Measurements from ENCODE around the gene SETBP1.
"Not testable (repeated sequence)": the region's sequence is repeated elsewhere in the genome, so short reads cannot be mapped to it uniquely, and the experiment has no call there.

SETBP1 gene

GRCh38 chr18:44795241-44795640, 114.6 kb downstream of the SETBP1 start:
- no peak for DNase-seq

DNA sequence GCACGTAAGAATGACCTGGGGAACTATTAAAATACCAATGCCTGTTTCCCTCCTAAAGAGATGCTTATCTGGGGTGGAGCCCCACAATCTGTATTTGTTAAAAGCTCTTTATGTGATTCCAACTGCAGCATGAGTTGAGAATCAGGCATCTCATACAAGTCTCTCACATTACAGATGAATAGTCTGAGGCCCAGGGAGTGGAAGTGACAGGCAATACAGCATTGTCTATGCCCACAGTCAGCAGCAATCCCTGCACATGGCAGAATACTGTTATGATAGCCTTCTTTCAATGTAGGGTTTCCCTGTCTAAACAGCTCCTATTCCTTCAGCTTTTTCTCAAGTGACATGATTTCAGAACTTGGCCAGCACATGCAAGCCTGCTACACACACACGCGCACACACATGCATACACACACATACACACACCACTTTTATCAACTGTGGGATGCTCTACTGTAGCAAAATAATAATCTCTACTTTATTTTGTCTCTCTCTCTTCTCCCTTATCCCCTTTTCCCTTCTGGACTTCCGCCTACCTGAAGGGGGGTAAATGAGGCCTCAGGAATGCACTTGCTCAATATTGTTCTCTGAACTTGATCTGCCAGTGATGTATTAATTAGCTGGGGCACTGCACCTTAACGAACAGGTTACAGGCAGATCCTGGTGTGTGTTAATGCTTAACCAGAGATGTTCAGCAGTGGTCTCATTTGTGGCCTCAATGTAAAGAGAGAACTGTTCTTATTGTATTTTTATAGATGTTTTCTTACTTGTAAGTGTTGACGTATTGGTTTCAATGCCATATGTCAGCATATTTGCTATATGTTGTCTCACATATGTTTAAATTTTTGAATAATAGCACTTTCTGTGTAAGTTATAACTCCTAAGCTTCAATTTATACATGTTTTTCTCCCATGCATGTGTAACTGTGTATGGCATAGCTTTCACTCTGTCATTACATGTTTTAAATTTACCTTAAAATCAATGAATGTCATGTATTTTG, 116.0 kb downstream of the SETBP1 start:
- DNase-seq = no peak

DNA sequence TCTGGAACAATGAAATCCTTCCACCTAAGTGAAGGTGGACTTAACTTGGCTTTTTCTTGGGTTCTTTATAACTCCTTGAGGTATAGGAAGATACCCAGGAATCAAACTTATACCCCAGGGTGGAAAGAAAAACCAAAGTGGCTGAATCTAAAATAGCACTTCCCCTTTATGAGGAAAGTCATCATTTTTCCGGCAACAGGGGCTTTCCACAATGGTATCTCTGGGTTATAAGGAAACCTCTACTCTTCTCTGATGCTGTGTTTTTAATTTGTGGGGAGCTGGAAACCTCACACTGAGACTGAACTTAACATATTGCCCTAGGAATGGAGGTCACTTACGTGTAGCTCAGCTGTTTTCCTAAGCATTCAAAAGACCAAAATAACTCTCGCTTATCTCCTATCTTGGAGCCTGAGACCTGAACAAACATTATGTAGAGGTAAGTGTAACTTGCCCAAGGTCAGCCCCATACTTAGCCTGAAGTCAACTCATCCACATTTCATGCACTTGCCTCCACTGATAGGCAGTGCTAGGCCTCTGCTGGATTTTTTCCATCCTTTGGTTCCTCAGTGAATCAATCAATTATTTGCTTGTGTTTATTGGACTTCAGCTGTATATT, 117.9 kb downstream of the SETBP1 start:
- DNase-seq = no peak

GRCh38 chr18:44799382-44799906, 118.8 kb downstream of the SETBP1 start:
- DNase-seq = no peak

- no peak for DNase-seq
These were observed 119.3 kb downstream of the SETBP1 start for GRCh38 chr18:44799907-44800421.

DNA sequence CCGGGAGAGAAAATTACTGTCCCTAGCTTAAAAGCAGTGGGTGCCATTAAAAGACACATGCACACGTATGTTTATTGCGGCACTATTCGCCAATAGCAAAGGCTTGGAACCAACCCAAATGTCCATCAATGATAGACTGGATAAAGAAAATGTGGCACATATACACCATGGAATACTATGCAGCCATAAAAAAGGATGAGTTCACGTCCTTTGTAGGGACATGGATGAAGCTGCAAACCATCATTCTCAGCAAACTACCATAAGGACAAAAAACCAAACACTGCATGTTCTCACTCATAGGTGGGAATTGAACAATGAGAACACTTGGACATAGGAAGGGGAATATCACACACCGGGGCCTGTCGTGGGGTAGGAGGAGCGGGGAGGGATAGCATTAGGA, 120.1 kb downstream of the SETBP1 start:
- DNase-seq = not testable (repeated sequence)

DNA sequence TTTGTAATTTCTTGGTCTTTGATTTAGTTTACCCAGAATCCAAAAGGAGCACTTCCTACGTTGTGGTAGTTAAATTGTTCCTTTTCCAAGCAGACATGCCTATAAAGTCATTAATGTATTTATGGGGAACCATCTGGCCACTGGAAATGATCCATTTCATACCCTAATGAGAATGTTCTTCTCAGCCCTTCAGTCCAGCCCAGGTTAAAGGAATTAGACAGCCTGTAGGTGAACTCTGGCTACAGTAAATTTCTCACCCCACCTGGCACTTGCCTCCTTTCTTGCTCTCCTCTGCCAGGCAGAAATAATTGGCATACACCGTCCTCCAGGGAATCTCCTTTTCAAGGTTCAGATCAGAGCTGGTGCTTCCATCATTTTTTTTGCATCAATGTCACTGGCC, 121.1 kb downstream of the SETBP1 start:
- no peak for DNase-seq

DNA sequence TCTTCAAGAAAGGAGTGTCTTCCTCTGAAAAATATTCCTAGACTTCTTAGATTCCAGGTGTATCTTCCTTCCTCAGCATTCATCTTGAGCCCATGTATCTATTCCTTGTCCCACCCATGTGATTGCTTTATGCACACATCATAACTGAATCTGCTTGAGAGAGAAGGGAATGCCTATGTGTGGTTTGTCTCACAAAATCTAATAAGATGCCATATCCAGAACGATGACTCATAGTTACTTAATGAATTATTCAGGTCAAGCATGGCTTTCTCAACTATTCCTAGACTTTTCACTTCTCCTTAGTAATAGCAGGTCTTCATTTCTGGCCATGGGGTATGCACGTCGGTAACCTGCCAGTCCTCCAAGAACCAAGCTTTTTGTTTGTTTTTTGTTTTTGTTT, 121.8 kb downstream of the SETBP1 start:
- DNase-seq = no peak

DNA sequence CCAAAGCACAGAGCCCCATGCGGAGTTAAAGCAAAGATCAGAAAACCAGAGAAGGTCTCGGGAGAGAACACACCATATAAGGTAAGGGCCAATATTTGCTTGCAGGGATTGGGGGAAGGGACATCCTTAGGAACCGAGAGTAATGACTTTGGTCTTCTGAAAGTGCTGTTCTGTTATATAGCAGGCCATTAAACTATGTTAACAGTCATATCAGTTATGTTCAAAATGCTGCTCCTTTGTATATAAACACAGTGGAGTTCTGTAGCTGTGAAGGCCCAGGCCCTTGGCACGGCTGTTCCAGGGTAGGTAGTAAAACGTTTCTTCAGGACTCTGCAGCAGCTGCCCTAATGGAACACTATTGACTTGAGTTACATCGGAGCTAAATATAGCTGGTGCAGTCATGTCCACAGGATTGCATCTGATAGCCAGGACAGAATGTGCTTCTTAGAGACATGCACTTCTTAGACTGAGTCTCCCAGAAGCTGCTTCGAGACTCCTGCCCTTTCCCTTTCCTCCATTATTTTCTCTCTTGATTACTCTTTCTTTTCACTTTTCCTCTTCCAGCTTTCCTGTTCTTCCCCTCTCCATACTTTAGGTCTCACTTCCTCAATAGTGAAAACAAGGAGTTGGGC, 122.4 kb downstream of the SETBP1 start:
- DNase-seq = no peak

- no peak for DNase-seq
These were observed 123.3 kb downstream of the SETBP1 start for GRCh38 chr18:44804033-44804432.

- DNase-seq = no peak
These were observed 124.5 kb downstream of the SETBP1 start for GRCh38 chr18:44805176-44805575.

DNA sequence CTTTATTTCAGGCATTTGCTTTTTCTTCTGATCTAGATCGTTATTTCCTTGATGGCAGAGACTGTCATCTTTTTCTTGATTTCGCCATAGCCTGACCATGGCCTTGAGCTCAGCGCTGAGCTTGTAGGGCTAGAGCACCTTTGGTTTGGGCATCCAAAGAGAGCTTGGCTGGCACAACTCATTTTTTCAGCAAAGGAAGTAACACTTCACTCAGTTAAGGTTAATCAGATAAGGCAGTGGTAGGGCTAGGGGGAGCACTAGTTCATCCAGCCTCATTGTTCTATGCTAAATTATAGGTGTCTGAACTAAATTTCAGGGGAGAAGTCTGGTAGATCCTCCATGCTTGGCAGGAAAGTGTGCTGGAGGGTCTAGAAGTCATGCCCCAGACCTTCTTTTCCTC, 125.0 kb downstream of the SETBP1 start:
- DNase-seq = no peak

- no peak for DNase-seq
These were observed 127.1 kb downstream of the SETBP1 start for GRCh38 chr18:44807766-44808165.

DNA sequence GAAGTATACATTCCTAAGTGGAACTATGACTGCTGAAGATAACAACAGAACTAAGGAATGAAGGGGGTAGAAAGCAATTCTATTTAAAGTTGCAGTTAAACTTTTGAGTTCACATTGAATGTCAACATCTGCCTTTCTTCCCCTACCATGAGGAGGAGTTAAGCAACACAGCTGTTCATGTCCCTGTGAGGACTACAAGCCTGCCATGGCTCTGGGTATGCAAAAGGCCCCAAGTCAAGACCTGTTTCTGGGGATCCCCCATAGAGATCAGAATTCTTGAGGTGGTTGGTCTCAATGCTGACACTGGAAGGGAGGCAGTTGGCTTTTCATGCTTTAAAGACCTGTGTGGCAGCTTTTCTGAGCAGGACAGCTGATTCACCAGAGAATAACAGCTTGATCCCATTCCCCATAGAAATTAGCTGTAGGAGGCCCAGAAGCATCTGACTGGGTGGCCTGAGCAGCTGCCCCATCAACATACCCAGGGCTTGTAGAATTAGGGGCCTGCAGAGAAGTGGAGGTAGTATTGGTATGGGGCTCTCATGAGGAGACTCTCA, 131.0 kb downstream of the SETBP1 start:
- DNase-seq = no peak

DNA sequence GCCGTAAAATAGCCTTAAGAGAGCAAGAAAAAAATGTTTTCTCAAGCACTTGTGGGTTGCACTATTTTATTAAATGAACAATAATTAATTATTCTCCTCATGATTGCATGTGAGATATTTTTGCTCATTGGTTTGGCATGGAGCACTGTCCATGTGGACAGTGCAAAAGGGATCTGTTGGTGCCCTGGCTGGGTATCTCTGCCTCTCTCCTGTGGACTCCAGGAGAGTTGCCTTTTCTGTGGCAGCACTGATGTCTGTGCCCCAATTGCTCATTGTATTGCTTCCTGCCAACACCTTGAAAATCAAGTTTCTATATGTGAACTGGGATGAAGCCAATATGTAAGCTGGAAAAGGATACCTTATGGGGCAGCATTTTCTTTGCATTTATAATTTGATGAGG, 131.7 kb downstream of the SETBP1 start:
- DNase-seq = no peak

- DNase-seq = no peak
These were observed 132.9 kb downstream of the SETBP1 start for GRCh38 chr18:44813586-44813985.

- no peak for DNase-seq
These were observed 134.4 kb downstream of the SETBP1 start for GRCh38 chr18:44815108-44815507.

DNA sequence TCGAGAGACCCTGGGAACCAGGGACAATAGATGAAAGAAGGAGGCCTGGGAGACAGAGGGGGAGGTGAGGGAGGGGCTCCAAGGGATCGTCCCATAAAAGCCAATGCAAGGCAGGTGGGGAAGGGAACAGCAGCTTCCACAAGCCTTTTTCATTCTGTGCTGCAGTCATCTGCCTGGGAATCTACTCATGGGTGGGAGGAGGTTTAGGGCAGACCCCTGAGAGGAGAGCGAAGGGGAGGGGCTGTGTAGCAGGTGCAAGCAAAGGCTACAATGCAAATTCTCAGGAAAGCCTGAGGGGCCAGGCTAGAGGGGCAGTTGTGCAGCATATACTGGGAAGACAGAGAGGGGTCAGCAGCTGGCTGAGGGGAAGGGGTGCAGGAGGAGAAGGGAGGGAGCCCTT, 135.4 kb downstream of the SETBP1 start:
- DNase-seq = no peak

GRCh38 chr18:44816477-44816876, 135.8 kb downstream of the SETBP1 start:
- no peak for DNase-seq

DNA sequence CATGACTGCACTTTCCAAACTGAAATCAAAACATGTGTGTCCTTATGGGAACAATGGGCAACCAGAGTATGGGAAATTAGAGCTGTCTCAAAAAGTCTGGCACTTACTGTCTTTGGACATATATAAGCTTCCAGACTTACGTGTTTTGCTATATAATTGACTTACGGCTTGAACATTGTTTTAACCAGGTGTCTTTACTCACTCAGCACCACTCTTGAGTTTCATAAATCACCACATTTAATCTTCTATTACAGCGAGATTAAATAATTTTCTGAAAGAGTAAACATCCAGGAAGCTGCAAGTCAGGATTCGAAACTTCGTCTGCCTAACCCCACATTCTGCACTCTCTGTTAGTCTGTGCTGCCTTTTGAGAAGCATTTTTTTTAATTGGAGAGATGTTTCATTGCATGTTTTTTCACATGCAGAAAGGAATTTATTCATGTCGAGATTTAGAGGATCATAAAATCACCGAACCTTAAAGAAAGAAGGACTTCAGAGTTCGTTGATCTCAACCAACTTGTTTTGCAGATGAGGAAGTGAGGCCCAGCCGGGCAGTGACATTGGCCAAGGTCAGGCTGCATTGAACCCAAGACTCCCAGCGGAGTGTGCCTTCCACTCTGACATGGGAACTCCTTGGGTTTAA, 137.3 kb downstream of the SETBP1 start:
- DNase-seq = no peak

GRCh38 chr18:44818668-44819403, 138.1 kb downstream of the SETBP1 start:
- DNase-seq = no peak

All from NCI-H1092 treated with DMSO at 0.1 percent for 48 hours (cell line).